GM12878 (cell line): ENCODE data around the gene TNFAIP8L2. TPM values are rescaled to one million over a fixed set of nuclear protein-coding genes. Genes with fewer than 3 reads are reported as not detected.
A peak's percentile ranks its signal among the peaks of the same experiment; 100 is the strongest.

Experiments used
- CBX5 ChIP-seq: sonication (generic); IDR thresholded peaks from 2 replicates; pipeline ENCODE4 v1.6.1; 2016; ENCODE audit warnings: low read depth, moderate library complexity, mild to moderate bottlenecking, inconsistent platforms
- CHD1 ChIP-seq: IDR thresholded peaks from 2 replicates; pipeline ENCODE4 v1.6.1; 2012; ENCODE audit warnings: low read depth, low read length, improper control_type of control experiment
- EP300 ChIP-seq, 2 experiments: fragments of 150-350 bp in 1 of 2; IDR thresholded peaks; 2 replicates each; pipeline ENCODE4 v1.6.1; 2011 to 2012; ENCODE audit warnings: low read depth in 2 of 2, low read length in 2 of 2, borderline replicate concordance in 1 of 2, improper control_type of control experiment in 1 of 2, inconsistent platforms in 1 of 2; ENCODE audit not compliant: control insufficient read depth in 1 of 2
- HCFC1 ChIP-seq: fragments of 150-350 bp; IDR thresholded peaks from 2 replicates; pipeline ENCODE4 v1.6.1; 2014; ENCODE audit warnings: low read length
- IKZF1 ChIP-seq: fragments of 450-650 bp; conservative IDR thresholded peaks from 2 replicates; pipeline ENCODE4 v1.6.1; 2017; ENCODE audit warnings: antibody characterized with exemption, mild to moderate bottlenecking
- KLF5 ChIP-seq: fragments of 450-650 bp; IDR thresholded peaks from 2 replicates; pipeline ENCODE4 v1.6.1; 2014; ENCODE audit warnings: mild to moderate bottlenecking; ENCODE audit not compliant: partially characterized antibody
- MEF2B ChIP-seq: fragments of 450-650 bp; IDR thresholded peaks from 2 replicates; pipeline ENCODE4 v1.6.1; 2018; ENCODE audit warnings: mild to moderate bottlenecking, moderate library complexity; ENCODE audit not compliant: partially characterized antibody, poor library complexity, severe bottlenecking
- MLLT1 ChIP-seq: fragments of 450-650 bp; IDR thresholded peaks from 2 replicates; pipeline ENCODE4 v1.6.1; 2016; ENCODE audit warnings: mild to moderate bottlenecking
- MTA2 ChIP-seq: fragments of 450-650 bp; IDR thresholded peaks from 2 replicates; pipeline ENCODE4 v1.6.1; 2016; ENCODE audit warnings: low read depth, mild to moderate bottlenecking, moderate library complexity
- MXI1 ChIP-seq: fragments of 150-350 bp; IDR thresholded peaks from 2 replicates; pipeline ENCODE4 v1.6.1; 2011; ENCODE audit warnings: low read depth, mild to moderate bottlenecking, inconsistent platforms, low read length, improper control_type of control experiment
- MYB ChIP-seq: fragments of 150-350 bp; IDR thresholded peaks from 2 replicates; pipeline ENCODE4 v1.6.1; 2014; ENCODE audit warnings: mild to moderate bottlenecking, low read depth, low read length, borderline replicate concordance
- MYC ChIP-seq: IDR thresholded peaks from 2 replicates; pipeline ENCODE4 v1.6.1; 2011; ENCODE audit warnings: mild to moderate bottlenecking, low read length, moderate library complexity, inconsistent platforms; ENCODE audit not compliant: insufficient read depth, insufficient replicate concordance, insufficient read length, severe bottlenecking
- NFXL1 ChIP-seq: fragments of 450-650 bp; IDR thresholded peaks from 2 replicates; pipeline ENCODE4 v1.6.1; 2017; ENCODE audit warnings: antibody characterized with exemption, mild to moderate bottlenecking, borderline replicate concordance
- NFYA ChIP-seq: IDR thresholded peaks from 2 replicates; pipeline ENCODE4 v1.6.1; 2011; ENCODE audit warnings: low read depth, mild to moderate bottlenecking, low read length, improper control_type of control experiment, borderline replicate concordance
- NKRF ChIP-seq: fragments of 450-650 bp; conservative IDR thresholded peaks from 2 replicates; pipeline ENCODE4 v1.6.1; 2017; ENCODE audit warnings: mild to moderate bottlenecking, moderate library complexity
- POLR2A ChIP-seq: IDR thresholded peaks from 2 replicates; pipeline ENCODE4 v1.6.1; 2011; ENCODE audit warnings: low read depth, mild to moderate bottlenecking, low read length
- RUNX3 ChIP-seq: IDR thresholded peaks from 2 replicates; pipeline ENCODE4 v1.6.1; 2012; ENCODE audit warnings: low read length, inconsistent platforms
- SIX5 ChIP-seq: IDR thresholded peaks from 2 replicates; pipeline ENCODE4 v1.6.1; 2011; ENCODE audit warnings: mild to moderate bottlenecking, low read depth, low read length, moderate library complexity; ENCODE audit not compliant: severe bottlenecking
- SP1 ChIP-seq: IDR thresholded peaks from one replicate; pipeline ENCODE4 v1.6.1; 2011; ENCODE audit warnings: low read depth, low read length
- SPI1 ChIP-seq: IDR thresholded peaks from 2 replicates; pipeline ENCODE4 v1.6.1; 2011; ENCODE audit warnings: low read depth, mild to moderate bottlenecking, low read length, moderate library complexity, borderline replicate concordance; ENCODE audit not compliant: insufficient read depth
- SREBF2 ChIP-seq: IDR thresholded peaks from 2 replicates; pipeline ENCODE4 v1.6.1; 2012; ENCODE audit warnings: mild to moderate bottlenecking, low read length
- STAT1 ChIP-seq: fragments of 450-650 bp; conservative IDR thresholded peaks from 2 replicates; pipeline ENCODE4 v1.6.1; 2014; ENCODE audit warnings: antibody characterized with exemption, mild to moderate bottlenecking
- TCF3 ChIP-seq: IDR thresholded peaks from 2 replicates; pipeline ENCODE4 v1.6.1; 2012; ENCODE audit warnings: low read depth, mild to moderate bottlenecking, low read length, borderline replicate concordance; ENCODE audit not compliant: insufficient read depth
- TCF7 ChIP-seq: IDR thresholded peaks from 2 replicates; pipeline ENCODE4 v1.6.1; 2014; ENCODE audit warnings: antibody characterized with exemption, borderline replicate concordance
- polyA plus RNA-seq, 11 experiments: library from polyadenylated mRNA; depleted of rRNA in 4 of 11; unstranded in 6 of 11; stranded (reverse) in 5 of 11; fragments of >200 nt; fragmentation: Nextera tagmentation in 4 of 11; fragmentation: Illumina TruSeq in 1 of 11; extraction: Ambion mirVana in 4 of 11; extraction: Trizol in 1 of 11; gene quantifications; 1 replicate in 1 of 11; 2 replicates in 10 of 11; pipeline versions ENCODE4 v1.2.1 to v1.2.3, GENCODE V29; 2011 to 2016; ENCODE audit warnings: inconsistent platforms in 2 of 11, missing spikeins in 2 of 11, low read depth in 1 of 11
- total RNA-seq, 4 experiments: library from RNA; depleted of rRNA in 3 of 4; stranded (reverse); fragments of >200 nt in 3 of 4; fragmentation: Illumina TruSeq in 1 of 4; extraction: Trizol in 1 of 4; gene quantifications; 2 replicates each; pipeline versions ENCODE4 v1.2.1 to v1.2.3, GENCODE V29; 2013 to 2021
- TF ChIP-seq, protein P1 (sequence below): IDR thresholded peaks from 2 replicates; pipeline ENCODE4 v1.6.1; 2012; ENCODE audit warnings: low read depth, low read length, improper control_type of control experiment
- TF ChIP-seq, protein P2 (sequence below): fragments of 150-350 bp; IDR thresholded peaks from 2 replicates; pipeline ENCODE4 v1.6.1; 2014; ENCODE audit warnings: mild to moderate bottlenecking, low read depth, low read length

Gene TNFAIP8L2
- total and polyA plus RNA-seq, 10 of the 15 experiments (the other 5 are each of a cell fraction or from before 2014, with no cell fraction given): 5.4 to 26.3 (median 14.2) TPM

DNA sequence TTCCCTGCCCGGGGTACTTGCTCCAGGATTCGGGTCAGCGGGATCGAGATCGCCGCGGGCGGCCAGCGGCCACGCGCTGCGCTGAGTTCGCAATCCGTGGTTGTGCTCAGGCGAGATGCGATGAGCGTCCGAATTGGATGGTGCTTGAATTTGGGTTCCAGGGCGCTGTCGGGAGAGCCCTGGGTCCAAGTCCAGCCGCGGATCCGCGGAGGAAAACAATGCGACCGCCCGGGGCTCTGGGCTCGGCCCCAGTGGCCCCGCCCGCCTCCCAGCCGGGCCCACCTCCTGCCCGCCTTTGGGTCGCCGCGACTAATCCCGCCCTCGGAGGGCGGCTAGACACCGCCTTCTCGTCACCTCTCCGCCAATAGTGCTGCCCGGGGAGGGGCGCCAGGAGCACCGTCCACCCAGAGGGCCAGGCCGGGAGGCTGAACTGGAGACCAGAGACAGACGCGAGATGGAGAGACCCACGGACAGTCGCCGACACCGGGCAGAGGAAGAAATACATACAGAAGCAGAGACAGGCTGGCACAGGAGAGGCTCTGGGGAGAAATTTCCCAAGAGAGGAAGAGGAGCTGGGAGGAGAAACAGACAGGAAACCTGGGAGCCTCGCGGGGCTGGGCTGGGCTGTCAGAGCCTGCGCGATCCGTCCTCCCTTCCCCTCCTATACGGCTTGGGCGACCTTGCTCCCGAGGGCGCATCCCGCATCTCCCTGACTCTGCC, 9.9 kb upstream of the TNFAIP8L2 start, which contains the start of gene SEMA6C (continued):
- TF ChIP-seq, protein P1, sequence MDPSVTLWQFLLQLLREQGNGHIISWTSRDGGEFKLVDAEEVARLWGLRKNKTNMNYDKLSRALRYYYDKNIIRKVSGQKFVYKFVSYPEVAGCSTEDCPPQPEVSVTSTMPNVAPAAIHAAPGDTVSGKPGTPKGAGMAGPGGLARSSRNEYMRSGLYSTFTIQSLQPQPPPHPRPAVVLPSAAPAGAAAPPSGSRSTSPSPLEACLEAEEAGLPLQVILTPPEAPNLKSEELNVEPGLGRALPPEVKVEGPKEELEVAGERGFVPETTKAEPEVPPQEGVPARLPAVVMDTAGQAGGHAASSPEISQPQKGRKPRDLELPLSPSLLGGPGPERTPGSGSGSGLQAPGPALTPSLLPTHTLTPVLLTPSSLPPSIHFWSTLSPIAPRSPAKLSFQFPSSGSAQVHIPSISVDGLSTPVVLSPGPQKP: no peak
- TF ChIP-seq MEF2B: no peak
- TF ChIP-seq SP1: peak; percentile 82
- TF ChIP-seq CBX5: no peak
- TF ChIP-seq MTA2: no peak
- no peak for TF ChIP-seq MYB
- TF ChIP-seq KLF5: no peak
- no peak for TF ChIP-seq STAT1
- TF ChIP-seq CHD1: no peak
- no peak for TF ChIP-seq MLLT1
- TF ChIP-seq NFXL1: no peak
- TF ChIP-seq HCFC1: no peak
- peak; percentile 37; the same call in 1 of the 2 replicates for TF ChIP-seq IKZF1
- TF ChIP-seq SIX5: no peak
- no peak for TF ChIP-seq NKRF
- TF ChIP-seq MXI1: no peak
- no peak for TF ChIP-seq TCF7
- TF ChIP-seq, protein P2, sequence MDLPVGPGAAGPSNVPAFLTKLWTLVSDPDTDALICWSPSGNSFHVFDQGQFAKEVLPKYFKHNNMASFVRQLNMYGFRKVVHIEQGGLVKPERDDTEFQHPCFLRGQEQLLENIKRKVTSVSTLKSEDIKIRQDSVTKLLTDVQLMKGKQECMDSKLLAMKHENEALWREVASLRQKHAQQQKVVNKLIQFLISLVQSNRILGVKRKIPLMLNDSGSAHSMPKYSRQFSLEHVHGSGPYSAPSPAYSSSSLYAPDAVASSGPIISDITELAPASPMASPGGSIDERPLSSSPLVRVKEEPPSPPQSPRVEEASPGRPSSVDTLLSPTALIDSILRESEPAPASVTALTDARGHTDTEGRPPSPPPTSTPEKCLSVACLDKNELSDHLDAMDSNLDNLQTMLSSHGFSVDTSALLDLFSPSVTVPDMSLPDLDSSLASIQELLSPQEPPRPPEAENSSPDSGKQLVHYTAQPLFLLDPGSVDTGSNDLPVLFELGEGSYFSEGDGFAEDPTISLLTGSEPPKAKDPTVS: no peak
- no peak for TF ChIP-seq MYC
- TF ChIP-seq SREBF2: no peak
- TF ChIP-seq SPI1: no peak
- no peak for TF ChIP-seq NFYA
- no peak for TF ChIP-seq TCF3
- 0 out of 2 replicates have a peak, but pooled peaks have one; percentile 19 for TF ChIP-seq POLR2A
- TF ChIP-seq EP300 (IDR thresholded peaks at IDR 0.05; ENCODE audit: borderline replicate concordance in 1 of 2, control insufficient read depth in 1 of 2, low read depth in 2 of 2, low read length in 2 of 2): no peak
- no peak for TF ChIP-seq RUNX3
